HT-29 (cell line): ENCODE measurements around the gene ZBTB7A. TPM values are rescaled to one million over a fixed set of nuclear protein-coding genes. Genes with fewer than 3 reads are reported as not detected.
A peak's percentile ranks its signal among the peaks of the same experiment; 100 is the strongest.

Experiments used
- DNase-seq: peaks from one replicate; pipeline ENCODE4 v3.0.0-alpha.2; 2015; ENCODE audit warnings: low spot score
- total RNA-seq: library from RNA; depleted of rRNA; stranded (reverse); fragments of >200 nt; shearing (Covaris generic); gene quantifications from 2 replicates; pipeline ENCODE4 v1.2.3, GENCODE V29; 2014

Gene ZBTB7A
- total RNA-seq, 1 experiment from 2014 or later = 72.7 TPM

DNA sequence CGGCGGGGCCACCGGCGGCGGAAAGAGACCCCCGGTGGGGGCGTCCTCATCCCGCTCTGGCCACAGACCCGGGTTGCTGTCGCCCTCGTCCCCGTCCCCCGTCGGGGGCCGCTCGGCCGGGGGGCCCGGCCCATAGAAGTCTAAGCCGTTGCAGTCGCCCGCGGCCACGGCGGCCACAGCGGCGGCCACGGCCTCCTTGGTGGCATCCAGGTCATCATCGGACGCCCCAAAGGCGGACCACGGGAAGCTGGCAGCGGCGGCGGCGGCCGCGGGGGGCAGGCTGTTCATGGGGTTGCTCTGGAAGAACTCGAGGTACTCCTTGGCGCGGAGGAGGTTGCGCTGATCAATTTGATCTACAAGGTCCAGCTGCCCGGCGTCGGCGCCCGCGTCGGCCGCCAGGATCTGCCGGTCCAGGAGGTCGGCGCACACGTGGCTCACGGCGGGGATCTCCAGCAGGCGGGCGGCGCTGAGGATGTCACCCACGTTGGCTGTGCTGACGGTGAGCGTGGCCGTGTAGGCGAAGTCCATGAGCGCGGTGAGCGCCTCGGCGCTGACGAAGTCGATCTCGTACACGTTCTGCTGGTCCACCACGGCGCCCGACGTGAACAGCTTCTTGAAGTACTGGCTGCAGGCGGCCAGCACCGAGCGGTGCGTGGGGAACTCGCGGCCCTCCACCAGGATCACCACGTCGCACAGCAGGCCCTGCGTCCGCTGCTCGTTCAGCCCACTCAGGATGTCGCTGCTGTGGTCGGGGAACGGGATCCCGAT is 12.1 kb downstream of the ZBTB7A start:
- DNase-seq = peak; percentile 49

GRCh38 chr19:4053423-4054324 is 13.0 kb downstream of the ZBTB7A start:
- DNase-seq = peak; percentile 52

- peak; percentile 66 for DNase-seq
These were observed 13.7 kb downstream of the ZBTB7A start for GRCh38 chr19:4052993-4053422.

DNA sequence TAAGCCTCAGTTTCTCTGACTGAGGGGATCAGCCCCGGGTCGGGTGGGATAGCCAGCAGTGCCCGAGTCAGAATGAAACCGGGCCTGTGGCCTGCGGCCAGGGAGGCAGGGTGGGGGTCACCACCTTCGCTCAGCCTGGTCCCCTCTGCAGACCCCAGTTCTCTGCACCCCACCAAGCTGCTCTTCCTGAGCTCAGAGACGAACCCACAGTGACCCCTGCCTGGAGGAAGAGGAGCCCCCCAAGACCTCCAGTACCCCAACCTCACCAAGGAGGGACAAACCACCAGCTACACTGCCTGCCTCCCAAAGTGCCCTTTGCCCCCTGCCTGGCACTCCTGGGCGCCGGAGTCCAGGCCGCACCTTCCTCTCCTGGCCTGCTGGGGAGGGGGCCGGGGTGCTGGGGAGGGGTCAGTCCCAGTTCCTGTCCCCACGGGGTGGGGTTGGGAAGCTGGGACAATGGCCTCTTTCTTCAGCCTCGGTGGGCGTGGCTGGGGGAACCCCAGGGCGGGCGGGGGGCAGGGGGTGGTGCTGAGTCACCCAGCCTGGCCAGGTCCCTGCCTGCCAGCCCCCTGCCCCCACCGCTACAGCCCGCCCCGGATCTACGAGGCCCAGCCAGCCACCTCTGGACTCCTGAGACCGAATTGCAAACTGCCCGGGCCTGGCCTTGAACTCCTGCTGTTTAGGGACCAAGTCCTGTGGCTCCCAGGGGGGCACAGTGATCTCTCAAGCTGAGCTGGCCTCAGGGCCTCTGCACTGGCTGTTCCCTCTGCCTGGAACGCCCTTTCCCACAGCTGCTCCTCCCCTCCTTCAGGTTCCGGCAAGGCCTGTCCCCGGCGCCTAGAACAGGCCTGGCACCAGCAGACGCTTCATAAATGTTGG is 14.3 kb downstream of the ZBTB7A start:
- DNase-seq = peak; percentile 75

DNA sequence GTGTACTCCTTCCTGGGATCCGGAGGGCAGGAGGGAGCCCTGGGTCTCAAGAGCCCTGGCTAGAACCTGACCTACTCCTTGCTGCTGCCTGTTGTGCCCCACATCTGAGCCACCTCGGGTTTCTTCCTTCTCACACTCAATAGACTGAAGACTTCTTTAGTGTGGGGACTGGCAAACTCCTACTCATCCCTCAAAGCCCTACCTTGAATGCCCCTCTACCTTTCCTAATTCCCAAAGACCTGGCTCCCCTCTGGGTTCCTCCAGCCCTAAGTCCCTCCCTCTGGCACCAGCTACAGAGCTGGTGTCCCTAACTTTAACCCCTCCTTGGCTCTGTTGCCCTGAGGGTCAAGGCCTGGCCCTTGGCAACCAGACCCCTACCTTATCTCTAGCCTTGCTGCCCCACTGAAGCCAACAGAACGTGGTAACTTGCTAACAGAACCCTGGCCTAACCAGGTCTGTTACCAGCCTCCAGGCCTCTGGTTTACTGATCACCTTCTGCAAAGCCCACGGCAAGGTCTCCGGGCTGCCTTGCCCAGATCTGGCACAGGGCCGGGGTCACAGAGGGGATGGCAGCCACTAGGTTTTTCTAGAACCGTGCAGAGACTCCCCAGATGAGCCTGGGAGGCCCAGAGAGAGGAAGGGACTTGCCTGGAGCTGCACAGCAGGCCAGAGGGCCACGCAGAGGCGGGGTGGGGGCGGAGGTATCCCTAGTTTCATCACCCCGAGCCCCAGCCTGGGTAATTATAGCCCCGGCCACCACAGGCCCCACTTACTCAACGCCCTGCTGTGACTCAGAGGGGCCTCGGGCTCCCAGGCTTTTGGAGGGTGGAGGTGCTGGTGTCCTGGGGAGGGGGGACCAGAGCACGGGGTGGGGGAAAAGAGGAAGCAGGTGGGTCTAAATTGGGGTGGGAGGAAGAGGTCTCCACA is 15.3 kb downstream of the ZBTB7A start:
- DNase-seq = peak; percentile 39

GRCh38 chr19:4049432-4049831 is 17.3 kb downstream of the ZBTB7A start:
- no peak for DNase-seq

GRCh38 chr19:4046946-4047683 is 19.6 kb downstream of the ZBTB7A start:
- no peak for DNase-seq

DNA sequence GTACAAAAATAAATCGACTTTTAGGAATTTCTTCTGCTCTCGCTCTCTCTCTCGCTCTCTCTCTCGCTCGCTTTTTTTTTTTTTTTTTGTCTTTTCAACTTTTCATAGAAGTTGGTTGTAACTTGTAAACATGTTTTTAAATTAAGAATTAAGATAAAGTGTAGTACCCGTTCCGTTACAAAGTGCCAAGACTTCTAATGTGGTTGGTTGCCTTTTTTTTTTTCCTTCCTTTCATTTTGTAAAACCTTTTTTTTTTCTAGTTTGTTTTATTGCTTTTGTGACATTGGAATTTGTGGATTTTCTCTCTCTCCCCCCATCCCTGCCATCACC is 20.4 kb downstream of the ZBTB7A start:
- no peak for DNase-seq

DNA sequence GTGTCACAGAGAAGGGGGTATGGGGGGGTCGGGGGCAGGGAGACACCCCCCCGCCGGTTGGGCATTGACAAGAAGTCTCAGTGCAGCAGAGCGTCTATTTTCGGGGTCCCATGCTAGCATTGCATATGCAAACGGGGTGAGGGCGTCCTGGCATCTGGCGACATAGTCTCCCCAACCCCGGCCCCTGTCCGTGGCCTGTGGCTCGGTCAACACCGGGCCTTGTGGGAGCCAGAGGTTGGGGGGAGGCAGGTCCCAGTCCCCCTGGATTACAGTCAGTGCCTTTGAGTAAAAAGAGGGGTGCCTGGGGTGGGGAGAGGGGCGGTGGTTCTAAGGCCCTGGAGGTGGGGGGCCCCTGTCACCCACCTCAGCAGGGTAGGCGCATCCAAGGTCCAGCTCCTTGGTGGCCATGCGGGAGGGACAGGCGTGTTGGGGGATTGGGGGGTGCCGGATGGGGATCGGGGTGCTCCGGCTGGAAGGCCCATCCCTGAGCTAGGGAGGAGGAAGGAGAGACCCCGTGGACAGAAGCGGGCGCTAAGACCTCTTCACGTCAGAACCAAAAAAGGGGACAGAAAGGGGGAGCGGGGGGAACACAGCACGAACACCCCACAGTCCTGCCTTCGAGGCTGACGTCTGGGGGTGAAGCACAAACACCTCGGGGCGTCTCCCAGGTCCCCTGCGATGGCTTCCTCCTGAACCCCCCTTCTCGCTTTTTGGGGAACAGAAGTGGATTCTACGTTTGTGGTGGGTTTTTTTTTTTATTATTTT is 20.9 kb downstream of the ZBTB7A start:
- DNase-seq = no peak

GRCh38 chr19:4044990-4045465 is 21.7 kb downstream of the ZBTB7A start:
- no peak for DNase-seq

GRCh38 chr19:4043966-4044715 is 22.6 kb downstream of the ZBTB7A start:
- DNase-seq = no peak

DNA sequence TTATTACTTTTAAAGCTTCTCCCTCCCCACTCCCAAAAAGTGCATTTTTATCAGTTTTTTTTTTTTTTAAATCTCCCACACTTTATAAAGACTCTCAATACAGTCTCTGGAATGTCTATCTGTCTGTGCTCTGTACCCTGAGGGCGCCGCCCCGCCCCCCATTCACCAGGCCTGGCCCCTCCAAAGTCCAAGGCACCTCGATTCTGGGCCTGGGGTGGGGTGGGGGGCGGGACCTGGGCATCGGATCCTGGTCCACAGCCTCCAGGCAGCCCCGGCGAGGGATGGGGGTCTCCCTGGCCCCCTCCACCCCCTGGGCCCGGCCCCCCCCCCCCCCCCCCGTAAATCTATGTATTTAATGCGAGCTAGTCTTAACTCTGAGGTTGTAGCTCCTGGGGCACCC is 23.3 kb downstream of the ZBTB7A start:
- DNase-seq = no peak

- DNase-seq = no peak
These were observed 24.0 kb downstream of the ZBTB7A start for GRCh38 chr19:4042731-4043082.

- no peak for DNase-seq
These were observed 24.5 kb downstream of the ZBTB7A start for GRCh38 chr19:4042064-4042730.

DNA sequence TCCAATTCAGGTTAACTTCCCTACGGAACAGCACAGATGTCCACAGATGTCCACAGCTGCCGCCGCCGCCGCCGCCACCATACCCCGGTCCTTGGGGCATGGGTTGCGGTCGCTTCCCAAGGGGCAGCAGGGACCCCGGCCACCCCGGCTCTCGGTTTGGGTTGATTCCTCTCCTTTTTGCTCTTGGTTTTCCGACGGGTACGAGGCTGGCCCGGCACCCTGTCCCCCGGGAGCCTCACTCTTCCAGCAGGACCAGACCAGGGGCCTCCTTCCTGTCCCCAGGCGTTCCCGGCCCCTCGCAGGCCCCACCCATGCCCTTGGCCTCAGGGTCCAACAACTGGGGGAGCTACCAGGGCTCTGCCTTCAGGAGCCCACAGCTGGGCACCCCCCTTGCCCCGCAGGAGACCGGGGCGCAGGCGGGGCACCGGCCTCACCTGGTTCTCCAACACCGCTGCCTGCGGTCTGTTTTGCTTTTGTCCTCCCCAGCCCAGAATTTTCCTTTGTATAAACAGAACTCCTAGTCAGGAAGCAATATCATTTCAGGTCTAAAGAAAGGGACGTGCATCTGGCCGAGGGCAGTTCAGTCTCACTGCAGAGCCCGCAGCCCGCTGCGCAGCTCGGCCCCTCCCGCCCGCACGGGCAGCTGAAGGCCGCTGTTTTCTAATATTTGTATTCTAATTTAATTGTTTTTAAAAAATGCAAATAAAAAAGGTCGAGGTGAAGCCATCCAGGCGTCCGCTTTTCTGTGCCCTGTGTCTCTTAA is 27.9 kb downstream of the ZBTB7A start:
- DNase-seq = no peak

GRCh38 chr19:4038057-4038456 is 28.6 kb downstream of the ZBTB7A start:
- no peak for DNase-seq

DNA sequence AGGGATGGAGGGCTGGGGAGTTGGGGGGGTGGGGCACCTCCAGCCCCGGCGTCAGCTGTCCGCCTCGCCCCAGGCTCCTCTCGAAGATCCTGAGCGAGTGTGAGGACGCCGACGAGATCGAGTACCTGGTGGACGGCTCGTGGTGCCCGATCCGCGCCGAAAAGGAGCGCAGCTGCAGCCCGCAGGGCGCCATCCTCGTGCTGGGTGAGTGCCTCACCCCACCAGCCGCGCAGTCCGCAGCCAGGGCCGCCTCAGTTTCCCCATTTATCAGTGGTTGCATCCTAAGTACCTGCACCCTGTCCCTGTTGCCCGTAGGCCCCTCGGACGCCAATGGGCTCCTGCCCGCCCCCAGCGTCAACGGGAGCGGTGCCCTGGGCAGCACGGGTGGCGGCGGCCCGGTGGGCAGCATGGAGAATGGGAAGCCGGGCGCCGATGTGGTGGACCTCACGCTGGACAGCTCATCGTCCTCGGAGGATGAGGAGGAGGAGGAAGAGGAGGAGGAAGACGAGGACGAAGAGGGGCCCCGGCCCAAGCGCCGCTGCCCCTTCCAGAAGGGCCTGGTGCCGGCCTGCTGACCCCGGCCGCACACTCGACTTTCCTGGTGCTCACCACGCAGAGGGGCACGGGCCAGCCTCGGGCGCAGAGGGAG is 29.3 kb downstream of the ZBTB7A start:
- DNase-seq = no peak
